B cell (primary cell): ENCODE data around the gene DTX3. TPM values are rescaled to one million over a fixed set of nuclear protein-coding genes. Genes with fewer than 3 reads are reported as not detected.

Experiments
- ATAC-seq: fragments of 200-7000 bp; cut with Tn5 transposase; one replicate; pipeline ENCODE4 v1.10.0; 2021; ENCODE audit warnings: low read depth, mild to moderate bottlenecking, moderate number of reproducible peaks, moderate library complexity
- CTCF ChIA-PET: fragments of 350-600 bp; sonication (Branson Sonifier 250); formaldehyde crosslinking; loops from one replicate; lab custom pipeline; 2021; ENCODE audit warnings: antibody characterized with exemption, inconsistent platforms; lab: Charles Lee
- POLR2A ChIA-PET: fragments of 350-600 bp; sonication (Branson Sonifier 250); formaldehyde crosslinking; loops from one replicate; lab custom pipeline; 2021; ENCODE audit warnings: antibody characterized with exemption; lab: Charles Lee
- DNase-seq: peaks from one replicate; pipeline ENCODE4 v3.0.0; 2013
- H2AFZ ChIP-seq: 2 replicates; pipeline ENCODE4 v1.6.1; 2012; ENCODE audit warnings: mild to moderate bottlenecking, low read depth, low read length; ENCODE audit not compliant: insufficient read depth, poor library complexity, severe bottlenecking
- H3K27ac ChIP-seq, 2 donors: 1 replicate in 1 of 2; 2 replicates in 1 of 2; pipeline ENCODE4 v1.5.1; 2012 to 2013; ENCODE audit warnings: low read length in 2 of 2, mild to moderate bottlenecking in 2 of 2, moderate library complexity in 1 of 2
- H3K27me3 ChIP-seq, 4 experiments: fragments of 200-600 bp in 1 of 4; sonication (generic) in 1 of 4; replicated peaks in 1 of 4; 1 replicate in 2 of 4; 2 replicates in 2 of 4; pipeline versions ENCODE4 v1.6.1 to v1.7.0; 2013 to 2016; ENCODE audit warnings: low read length in 3 of 4, mild to moderate bottlenecking in 2 of 4, mixed read lengths in 1 of 4, moderate library complexity in 1 of 4; ENCODE audit not compliant: insufficient read depth in 4 of 4, control insufficient read depth in 3 of 4; ENCODE audit errors: control extremely low read depth in 1 of 4
- H3K36me3 ChIP-seq, 2 experiments: replicated peaks in 1 of 2; 1 replicate in 1 of 2; 2 replicates in 1 of 2; pipeline versions ENCODE4 v1.6.1 to v1.7.1; 2013; ENCODE audit warnings: low read length in 1 of 2; ENCODE audit not compliant: insufficient read depth in 2 of 2, control insufficient read depth in 1 of 2; ENCODE audit errors: control extremely low read depth in 1 of 2, extremely low read depth in 1 of 2
- H3K4me1 ChIP-seq, 2 donors: fragments of 200-600 bp in 1 of 2; sonication (generic) in 1 of 2; 1 replicate in 1 of 2; 2 replicates in 1 of 2; pipeline versions ENCODE4 v1.5.1 to v1.6.1; 2013 to 2017; ENCODE audit warnings: low read length in 2 of 2; ENCODE audit not compliant: control insufficient read depth in 2 of 2, insufficient read depth in 2 of 2
- H3K4me2 ChIP-seq: replicated peaks from 2 replicates; pipeline ENCODE3; 2012; ENCODE audit warnings: mild to moderate bottlenecking, low read depth, low read length; ENCODE audit not compliant: poor library complexity, severe bottlenecking
- H3K4me3 ChIP-seq, 5 experiments: fragments of 200-600 bp in 1 of 5; sonication (generic) in 1 of 5; 1 replicate in 3 of 5; 2 replicates in 2 of 5; pipeline versions ENCODE4 v1.5.1 to v1.7.0; 2011 to 2016; ENCODE audit warnings: low read length in 4 of 5, mild to moderate bottlenecking in 4 of 5, low read depth in 2 of 5, control low read depth in 1 of 5, moderate library complexity in 1 of 5; ENCODE audit not compliant: insufficient read depth in 1 of 5; ENCODE audit errors: control extremely low read depth in 1 of 5, extremely low read depth in 1 of 5
- H3K79me2 ChIP-seq: fragments of 200-600 bp; sonication (generic); one replicate; pipeline ENCODE4 v1.6.0; 2016; ENCODE audit warnings: low read length; ENCODE audit not compliant: control insufficient read depth, insufficient read depth
- H3K9ac ChIP-seq: fragments of 200-600 bp; sonication (generic); 2 replicates; pipeline ENCODE4 v1.6.1; 2017; ENCODE audit warnings: mild to moderate bottlenecking, low read length, moderate library complexity
- H3K9me3 ChIP-seq, 3 donors: one replicate each; pipeline versions ENCODE4 v1.6.1 to v1.7.1; 2013; ENCODE audit warnings: low read length in 2 of 3; ENCODE audit not compliant: control insufficient read depth in 2 of 3, insufficient read depth in 1 of 3; ENCODE audit errors: control extremely low read depth in 1 of 3
- H4K20me1 ChIP-seq: 2 replicates; pipeline ENCODE4 v1.6.0; 2012; ENCODE audit warnings: mild to moderate bottlenecking, low read length; ENCODE audit not compliant: insufficient read depth, control insufficient read depth, poor library complexity, severe bottlenecking
- H3K27ac Mint-ChIP-seq: one replicate; pipeline ENCODE4 v1.8.0; 2021; ENCODE audit warnings: mixed read lengths
- H3K27me3 Mint-ChIP-seq: one replicate; pipeline ENCODE4 v1.8.0; 2021; ENCODE audit warnings: mixed read lengths
- H3K4me1 Mint-ChIP-seq: one replicate; pipeline ENCODE4 v1.8.0; 2021; ENCODE audit warnings: mixed read lengths
- H3K4me3 Mint-ChIP-seq: one replicate; pipeline ENCODE4 v1.8.0; 2021; ENCODE audit warnings: mixed read lengths
- H3K9me3 Mint-ChIP-seq: one replicate; pipeline ENCODE4 v1.8.0; 2022; ENCODE audit warnings: mixed read lengths; ENCODE audit not compliant: insufficient read depth
- CTCF ChIP-seq: fragments of 200-600 bp; IDR thresholded peaks from one replicate; pipeline ENCODE4 v1.8.0; 2022; ENCODE audit warnings: antibody characterized with exemption, mild to moderate bottlenecking
- EZH2 ChIP-seq: IDR thresholded peaks from 2 replicates; pipeline ENCODE4 v1.6.1; 2012; ENCODE audit warnings: borderline replicate concordance, low read depth, mild to moderate bottlenecking, moderate library complexity, low read length; ENCODE audit not compliant: insufficient read depth, poor library complexity, severe bottlenecking
- WGBS: methylation state at CpG from one replicate; pipeline ENCODE4 v1.1.5; 2013; ENCODE audit warnings: missing lambda C conversion rate; ENCODE audit not compliant: insufficient coverage; 5-methylcytosine and 5-hydroxymethylcytosine counted together
- intact Hi-C: fragments of 100-400 bp; cut with micrococcal nuclease; formaldehyde crosslinking; loops from one replicate; pipeline ENCODE4 v1.10.0; 2022
- polyA plus RNA-seq: library from polyadenylated mRNA; depleted of rRNA; stranded (reverse); fragments of >200 nt; gene quantifications from 2 replicates; pipeline ENCODE4 v1.2.3, GENCODE V29; 2012
- total RNA-seq, 2 donors: library from RNA; stranded (reverse); fragments of 120-200 nt in 1 of 2; gene quantifications; 1 replicate in 1 of 2; 2 replicates in 1 of 2; pipeline versions ENCODE4 v1.2.3 to v1.2.4, GENCODE V29; 2013 to 2022

The DTX3 gene
- total and polyA plus RNA-seq, 2 donors (not counting 1 experiment from before 2014, with no cell fraction given): 3.5 to 7.3 TPM

DNA sequence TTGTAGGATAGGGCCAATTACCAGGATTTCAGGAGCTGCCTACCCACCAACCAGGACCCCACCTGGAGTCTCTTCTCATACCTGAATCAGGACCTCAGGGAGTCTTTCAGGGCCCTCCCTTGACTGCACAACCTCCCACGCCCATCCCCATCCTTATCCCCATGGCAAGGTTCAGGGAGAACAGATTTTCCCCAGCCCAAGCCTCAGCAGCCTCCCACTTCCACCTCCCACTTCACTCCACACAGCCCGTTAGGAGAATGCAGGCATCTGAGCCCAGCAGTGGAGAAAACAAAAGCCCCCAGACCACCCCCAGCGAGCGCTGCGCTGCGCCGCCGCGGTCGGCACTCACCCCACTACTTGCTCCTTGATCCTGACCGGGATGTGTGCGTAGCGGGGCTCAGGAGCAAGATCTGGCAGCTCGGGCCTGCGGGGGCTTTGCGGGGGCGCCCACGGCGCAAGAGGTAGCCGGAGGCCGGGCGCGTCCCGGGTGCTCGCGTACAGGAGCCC, 27.0 kb downstream of the DTX3 start:
- TF ChIP-seq EZH2: peak; percentile 13
- TF ChIP-seq CTCF: no peak
- H3K27me3 Mint-ChIP-seq: peaks cover 56% of the 10 kb centered on the region
- Histone ChIP-seq H3K27ac (no peak overlapping the region), H4K20me1 (no peaks in the 10 kb centered on the region), H3K79me2 (no peaks in the 10 kb centered on the region), H2AFZ (peak overlapping the region; percentile 80), H3K4me2 (peak overlapping the region; percentile 99), H3K4me1 (peaks cover 27 to 30% of the 10 kb centered on the region in 2 donors), H3K9ac (no peak overlapping the region), H3K9me3 (peaks cover 0 to 8% (median 0%) of the 10 kb centered on the region in 3 donors), H3K27me3 (peaks cover 0 to 81% (median 52%) of the 10 kb centered on the region in 4 experiments), H3K4me3 (no peak overlapping the region), H3K36me3 (no peaks in the 10 kb centered on the region)
- ChIA-PET CTCF (interaction anchor here (1.1 to 1.9 kb wide), 6 partner anchors 9 to 61 kb away, joined by 3 to 9 read pairs (median 4); no protein-coding TSS in a partner anchor), POLR2A (no interaction called here)
- ATAC-seq (no peak), DNase-seq (no peak)
- H3K4me1 Mint-ChIP-seq: peaks cover 27% of the 10 kb centered on the region
- H3K9me3 Mint-ChIP-seq: no peaks in the 10 kb centered on the region
- peak overlapping the region; percentile 74 for H3K4me3 Mint-ChIP-seq
- no peak overlapping the region for H3K27ac Mint-ChIP-seq
- intact Hi-C loops: loop anchor here (2.0 to 5.0 kb wide), 3 partner anchors 17 to 111 kb away; partner anchors contain the start of gene OS9
- WGBS: 10% methylated on average over 26 of the region's 26 CpGs
